Measurements from ENCODE around the gene KLHDC1.

KLHDC1 gene

DNA sequence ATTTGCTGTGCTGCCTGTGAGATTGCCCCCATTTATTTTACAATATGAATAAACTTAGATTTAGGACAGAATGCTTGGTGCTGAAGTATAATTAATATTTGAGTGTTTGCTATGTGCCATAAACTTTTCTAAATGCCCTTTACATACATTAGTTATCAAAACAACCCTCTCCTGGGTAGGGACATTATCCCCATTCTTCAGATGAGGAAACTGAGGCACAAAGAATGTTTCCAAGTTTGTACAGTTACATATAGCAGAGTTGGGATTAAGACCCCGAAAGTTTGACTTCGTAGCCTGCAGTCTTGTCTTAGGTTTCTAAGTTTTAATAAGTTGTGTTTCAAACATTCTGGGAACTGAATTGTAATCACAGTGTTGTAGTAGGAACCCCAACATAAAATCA, 93.4 kb downstream of the KLHDC1 start:
- DNase-seq (ENCODE audit: low spot score), result no peak

DNA sequence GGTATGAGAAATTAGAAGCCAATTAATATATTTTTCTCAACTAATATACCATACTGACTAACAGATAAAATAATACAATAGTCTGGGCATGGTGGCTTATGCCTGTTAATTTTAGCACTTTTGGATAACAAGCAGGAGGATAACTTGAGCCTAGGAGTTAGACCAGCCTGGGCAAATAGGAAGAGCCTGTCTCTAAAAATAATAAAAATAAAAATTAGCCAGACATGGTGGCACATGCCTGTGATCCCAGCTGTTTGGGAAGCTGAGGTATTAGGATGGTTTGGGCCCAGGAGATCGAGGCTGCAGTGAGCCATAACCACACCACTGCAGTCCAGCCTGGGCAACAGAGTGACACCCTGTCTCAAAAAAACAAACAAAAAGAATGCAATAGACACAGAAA, 99.7 kb downstream of the KLHDC1 start:
- no peak for DNase-seq (ENCODE audit: low spot score)

DNA sequence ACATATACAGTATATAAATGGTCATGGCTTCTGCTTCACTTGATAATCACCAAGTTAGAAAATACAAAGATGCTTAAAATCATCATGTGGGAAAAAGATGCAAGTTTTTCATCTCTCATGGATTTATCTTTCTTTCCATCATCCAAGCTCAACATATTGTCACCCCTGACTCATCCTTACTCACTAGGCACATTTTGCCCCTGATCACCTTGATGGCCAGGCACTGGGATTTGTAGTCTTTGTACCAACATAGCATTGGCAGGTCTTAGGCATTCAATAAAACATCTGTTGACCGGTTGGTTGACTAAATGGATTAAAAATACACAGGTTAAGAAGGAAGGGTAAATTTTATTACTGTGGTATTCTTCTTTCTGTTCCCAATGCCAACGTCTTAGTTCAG, 103.1 kb downstream of the KLHDC1 start:
- no peak for DNase-seq (ENCODE audit: low spot score)

All from CD4-positive, alpha-beta T cell treated with Interleukin-2 at 100 ng/mL for 4 hours (primary cell).